WTC11 (cell line): ENCODE measurements around the gene MTERF4. TPM values are rescaled to one million over a fixed set of nuclear protein-coding genes. Genes with fewer than 3 reads are reported as not detected.

ENCODE experiments used
- ATAC-seq: fragments of 200-7000 bp; cut with Tn5 transposase; 2 replicates; pipeline ENCODE4 v1.10.0; 2021; ENCODE audit warnings: mild to moderate bottlenecking, moderate library complexity
- CTCF ChIA-PET: fragments of 300-600 bp; sonication (Branson Sonifier 250); formaldehyde crosslinking; loops from one replicate; lab custom pipeline; 2021; ENCODE audit warnings: antibody characterized with exemption; lab: Charles Lee
- POLR2A ChIA-PET: fragments of 350-600 bp; sonication (Branson Sonifier 250); formaldehyde crosslinking; loops from one replicate; lab custom pipeline; 2021; ENCODE audit warnings: antibody characterized with exemption; lab: Charles Lee
- DNase-seq: peaks from one replicate; pipeline ENCODE4 v3.0.0; 2021; ENCODE audit warnings: low spot score
- H3K27ac Mint-ChIP-seq: 2 replicates; pipeline ENCODE4 v1.8.0; 2021; ENCODE audit warnings: mixed read lengths
- H3K27me3 Mint-ChIP-seq: 2 replicates; pipeline ENCODE4 v1.8.0; 2021; ENCODE audit warnings: low read depth, mild to moderate bottlenecking, moderate library complexity, mixed read lengths
- H3K36me3 Mint-ChIP-seq: 2 replicates; pipeline ENCODE4 v1.8.0; 2021; ENCODE audit warnings: mixed read lengths
- H3K4me1 Mint-ChIP-seq: 2 replicates; pipeline ENCODE4 v1.8.0; 2022; ENCODE audit warnings: mixed read lengths
- H3K4me3 Mint-ChIP-seq: 2 replicates; pipeline ENCODE4 v1.8.0; 2021; ENCODE audit warnings: mild to moderate bottlenecking, moderate library complexity, mixed read lengths
- H3K9me3 Mint-ChIP-seq: 2 replicates; pipeline ENCODE4 v1.8.0; 2021; ENCODE audit warnings: mixed read lengths
- CREB1 ChIP-seq: sonication (generic); formaldehyde crosslinking; IDR thresholded peaks from 2 replicates; pipeline ENCODE4 v1.8.0; 2023; ENCODE audit warnings: mild to moderate bottlenecking, missing genetic modification reagents
- GRHL2 ChIP-seq: fragments of 250-450 bp; sonication (Bioruptor Pico); IDR thresholded peaks from 2 replicates; pipeline ENCODE4 v1.8.0; 2022; ENCODE audit warnings: mild to moderate bottlenecking, moderate library complexity; ENCODE audit not compliant: insufficient replicate concordance, severe bottlenecking
- JUN ChIP-seq: sonication (generic); formaldehyde crosslinking; IDR thresholded peaks from 2 replicates; pipeline ENCODE4 v1.8.0; 2023; ENCODE audit warnings: mild to moderate bottlenecking, missing genetic modification reagents
- KAT7 ChIP-seq: sonication (generic); formaldehyde crosslinking; IDR thresholded peaks from 2 replicates; pipeline ENCODE4 v1.8.1; 2023; ENCODE audit warnings: missing genetic modification reagents, mild to moderate bottlenecking, borderline replicate concordance
- NFATC4 ChIP-seq: fragments of 250-450 bp; sonication (Bioruptor Pico); IDR thresholded peaks from 2 replicates; pipeline ENCODE4 v1.9.0; 2021; ENCODE audit warnings: mild to moderate bottlenecking
- SMAD3 ChIP-seq: sonication (generic); formaldehyde crosslinking; IDR thresholded peaks from 2 replicates; pipeline ENCODE4 v1.8.0; 2022; ENCODE audit warnings: missing genetic modification reagents, mild to moderate bottlenecking, borderline replicate concordance
- SP1 ChIP-seq: sonication (generic); formaldehyde crosslinking; conservative IDR thresholded peaks from 2 replicates; pipeline ENCODE4 v1.8.1; 2022; ENCODE audit warnings: missing genetic modification reagents
- TP53 ChIP-seq: sonication (generic); formaldehyde crosslinking; IDR thresholded peaks from 2 replicates; pipeline ENCODE4 v1.8.1; 2023; ENCODE audit warnings: mild to moderate bottlenecking, missing genetic modification reagents
- ZNF396 ChIP-seq: fragments of 250-450 bp; sonication (Bioruptor Pico); IDR thresholded peaks from 2 replicates; pipeline ENCODE4 v1.8.0; 2021; ENCODE audit warnings: mild to moderate bottlenecking, moderate library complexity, borderline replicate concordance
- ZNF416 ChIP-seq: fragments of 250-450 bp; sonication (Bioruptor Pico); IDR thresholded peaks from 2 replicates; pipeline ENCODE4 v1.9.0; 2021; ENCODE audit warnings: mild to moderate bottlenecking, inconsistent platforms
- total RNA-seq: library from RNA; stranded (reverse); gene quantifications from 3 replicates; pipeline ENCODE4 v1.2.3, GENCODE V29; 2021
- TF ChIP-seq, protein P1 (sequence below): sonication (generic); formaldehyde crosslinking; IDR thresholded peaks from 2 replicates; pipeline ENCODE4 v1.8.1; 2022; ENCODE audit warnings: mild to moderate bottlenecking, moderate library complexity, missing genetic modification reagents
- TF ChIP-seq, protein P2 (sequence below): fragments of 250-450 bp; sonication (Bioruptor Pico); IDR thresholded peaks from 2 replicates; pipeline ENCODE4 v1.9.0; 2021; ENCODE audit warnings: mild to moderate bottlenecking, borderline replicate concordance
- TF ChIP-seq, protein P3 (sequence below): fragments of 250-450 bp; sonication (Bioruptor Pico); IDR thresholded peaks from 2 replicates; pipeline ENCODE4 v1.9.0; 2021; ENCODE audit warnings: mild to moderate bottlenecking
- TF ChIP-seq, protein P4 (sequence below): sonication (generic); formaldehyde crosslinking; IDR thresholded peaks from 2 replicates; pipeline ENCODE4 v1.8.0; 2023; ENCODE audit warnings: missing genetic modification reagents, mild to moderate bottlenecking, borderline replicate concordance
- TF ChIP-seq, protein P5 (sequence below): sonication (generic); formaldehyde crosslinking; IDR thresholded peaks from 2 replicates; pipeline ENCODE4 v1.8.1; 2022; ENCODE audit warnings: mild to moderate bottlenecking, missing genetic modification reagents, moderate library complexity, borderline replicate concordance
- TF ChIP-seq, protein P6 (sequence below): fragments of 250-450 bp; sonication (Bioruptor Pico); IDR thresholded peaks from 2 replicates; pipeline ENCODE4 v1.9.0; 2021; ENCODE audit warnings: moderate library complexity, mild to moderate bottlenecking, inconsistent platforms, borderline replicate concordance
- TF ChIP-seq, protein P7 (sequence below): sonication (generic); formaldehyde crosslinking; IDR thresholded peaks from 2 replicates; pipeline ENCODE4 v1.8.1; 2023; ENCODE audit warnings: mild to moderate bottlenecking, moderate library complexity, missing genetic modification reagents
- TF ChIP-seq, protein P8 (sequence below): sonication (generic); formaldehyde crosslinking; IDR thresholded peaks from 2 replicates; pipeline ENCODE4 v1.8.0; 2022; ENCODE audit warnings: mild to moderate bottlenecking, missing genetic modification reagents

Gene MTERF4
- total RNA-seq, 1 experiment from 2014 or later: 23.3 TPM

DNA sequence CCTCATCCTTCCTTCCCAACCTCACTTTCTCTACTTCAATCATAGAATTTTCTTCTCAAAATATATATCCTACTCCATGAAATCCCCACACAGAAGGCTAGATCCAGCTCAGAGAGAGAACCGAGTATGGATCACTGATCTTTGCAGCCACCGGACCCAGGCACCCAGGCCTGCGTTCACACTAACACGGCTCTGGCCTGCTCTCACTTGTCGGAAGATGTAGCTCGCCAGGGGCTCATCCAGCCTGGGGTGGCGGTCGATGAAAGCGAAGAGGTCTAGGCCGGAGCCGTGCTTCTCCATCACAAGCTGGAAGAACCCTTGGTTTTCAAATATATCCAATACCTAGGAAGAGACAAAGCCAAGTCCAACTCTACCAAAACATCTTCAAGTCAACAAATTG, 12.7 kb upstream of the MTERF4 start:
- CTCF ChIA-PET: no interaction called here
- ATAC-seq (no peak), DNase-seq (no peak)
- Mint-ChIP-seq H3K4me3 (no peak overlapping the region), H3K36me3 (peaks cover 24% of the 10 kb centered on the region; the same call in 1 of the 2 replicates), H3K27ac (no peak overlapping the region), H3K4me1 (no peaks in the 10 kb centered on the region), H3K9me3 (no peaks in the 10 kb centered on the region), H3K27me3 (no peaks in the 10 kb centered on the region)
- POLR2A ChIA-PET: no interaction called here
- TF ChIP-seq GRHL2 (no peak), CREB1 (CRISPR knock-in tag) (no peak), TP53 (CRISPR knock-in tag) (no peak), KAT7 (CRISPR knock-in tag) (no peak), NFATC4 (CRISPR knock-in tag) (no peak), JUN (CRISPR knock-in tag) (no peak), SMAD3 (CRISPR knock-in tag) (no peak), ZNF396 (no peak), SP1 (CRISPR knock-in tag) (no peak), ZNF416 (CRISPR knock-in tag) (no peak)
- TF ChIP-seq, protein P1, sequence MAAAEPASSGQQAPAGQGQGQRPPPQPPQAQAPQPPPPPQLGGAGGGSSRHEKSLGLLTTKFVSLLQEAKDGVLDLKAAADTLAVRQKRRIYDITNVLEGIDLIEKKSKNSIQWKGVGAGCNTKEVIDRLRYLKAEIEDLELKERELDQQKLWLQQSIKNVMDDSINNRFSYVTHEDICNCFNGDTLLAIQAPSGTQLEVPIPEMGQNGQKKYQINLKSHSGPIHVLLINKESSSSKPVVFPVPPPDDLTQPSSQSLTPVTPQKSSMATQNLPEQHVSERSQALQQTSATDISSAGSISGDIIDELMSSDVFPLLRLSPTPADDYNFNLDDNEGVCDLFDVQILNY (CRISPR knock-in tag): no peak
- TF ChIP-seq, protein P2, sequence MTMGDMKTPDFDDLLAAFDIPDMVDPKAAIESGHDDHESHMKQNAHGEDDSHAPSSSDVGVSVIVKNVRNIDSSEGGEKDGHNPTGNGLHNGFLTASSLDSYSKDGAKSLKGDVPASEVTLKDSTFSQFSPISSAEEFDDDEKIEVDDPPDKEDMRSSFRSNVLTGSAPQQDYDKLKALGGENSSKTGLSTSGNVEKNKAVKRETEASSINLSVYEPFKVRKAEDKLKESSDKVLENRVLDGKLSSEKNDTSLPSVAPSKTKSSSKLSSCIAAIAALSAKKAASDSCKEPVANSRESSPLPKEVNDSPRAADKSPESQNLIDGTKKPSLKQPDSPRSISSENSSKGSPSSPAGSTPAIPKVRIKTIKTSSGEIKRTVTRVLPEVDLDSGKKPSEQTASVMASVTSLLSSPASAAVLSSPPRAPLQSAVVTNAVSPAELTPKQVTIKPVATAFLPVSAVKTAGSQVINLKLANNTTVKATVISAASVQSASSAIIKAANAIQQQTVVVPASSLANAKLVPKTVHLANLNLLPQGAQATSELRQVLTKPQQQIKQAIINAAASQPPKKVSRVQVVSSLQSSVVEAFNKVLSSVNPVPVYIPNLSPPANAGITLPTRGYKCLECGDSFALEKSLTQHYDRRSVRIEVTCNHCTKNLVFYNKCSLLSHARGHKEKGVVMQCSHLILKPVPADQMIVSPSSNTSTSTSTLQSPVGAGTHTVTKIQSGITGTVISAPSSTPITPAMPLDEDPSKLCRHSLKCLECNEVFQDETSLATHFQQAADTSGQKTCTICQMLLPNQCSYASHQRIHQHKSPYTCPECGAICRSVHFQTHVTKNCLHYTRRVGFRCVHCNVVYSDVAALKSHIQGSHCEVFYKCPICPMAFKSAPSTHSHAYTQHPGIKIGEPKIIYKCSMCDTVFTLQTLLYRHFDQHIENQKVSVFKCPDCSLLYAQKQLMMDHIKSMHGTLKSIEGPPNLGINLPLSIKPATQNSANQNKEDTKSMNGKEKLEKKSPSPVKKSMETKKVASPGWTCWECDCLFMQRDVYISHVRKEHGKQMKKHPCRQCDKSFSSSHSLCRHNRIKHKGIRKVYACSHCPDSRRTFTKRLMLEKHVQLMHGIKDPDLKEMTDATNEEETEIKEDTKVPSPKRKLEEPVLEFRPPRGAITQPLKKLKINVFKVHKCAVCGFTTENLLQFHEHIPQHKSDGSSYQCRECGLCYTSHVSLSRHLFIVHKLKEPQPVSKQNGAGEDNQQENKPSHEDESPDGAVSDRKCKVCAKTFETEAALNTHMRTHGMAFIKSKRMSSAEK (CRISPR knock-in tag): no peak
- TF ChIP-seq, protein P3, sequence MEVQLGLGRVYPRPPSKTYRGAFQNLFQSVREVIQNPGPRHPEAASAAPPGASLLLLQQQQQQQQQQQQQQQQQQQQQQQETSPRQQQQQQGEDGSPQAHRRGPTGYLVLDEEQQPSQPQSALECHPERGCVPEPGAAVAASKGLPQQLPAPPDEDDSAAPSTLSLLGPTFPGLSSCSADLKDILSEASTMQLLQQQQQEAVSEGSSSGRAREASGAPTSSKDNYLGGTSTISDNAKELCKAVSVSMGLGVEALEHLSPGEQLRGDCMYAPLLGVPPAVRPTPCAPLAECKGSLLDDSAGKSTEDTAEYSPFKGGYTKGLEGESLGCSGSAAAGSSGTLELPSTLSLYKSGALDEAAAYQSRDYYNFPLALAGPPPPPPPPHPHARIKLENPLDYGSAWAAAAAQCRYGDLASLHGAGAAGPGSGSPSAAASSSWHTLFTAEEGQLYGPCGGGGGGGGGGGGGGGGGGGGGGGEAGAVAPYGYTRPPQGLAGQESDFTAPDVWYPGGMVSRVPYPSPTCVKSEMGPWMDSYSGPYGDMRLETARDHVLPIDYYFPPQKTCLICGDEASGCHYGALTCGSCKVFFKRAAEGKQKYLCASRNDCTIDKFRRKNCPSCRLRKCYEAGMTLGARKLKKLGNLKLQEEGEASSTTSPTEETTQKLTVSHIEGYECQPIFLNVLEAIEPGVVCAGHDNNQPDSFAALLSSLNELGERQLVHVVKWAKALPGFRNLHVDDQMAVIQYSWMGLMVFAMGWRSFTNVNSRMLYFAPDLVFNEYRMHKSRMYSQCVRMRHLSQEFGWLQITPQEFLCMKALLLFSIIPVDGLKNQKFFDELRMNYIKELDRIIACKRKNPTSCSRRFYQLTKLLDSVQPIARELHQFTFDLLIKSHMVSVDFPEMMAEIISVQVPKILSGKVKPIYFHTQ: no peak
- TF ChIP-seq, protein P4, sequence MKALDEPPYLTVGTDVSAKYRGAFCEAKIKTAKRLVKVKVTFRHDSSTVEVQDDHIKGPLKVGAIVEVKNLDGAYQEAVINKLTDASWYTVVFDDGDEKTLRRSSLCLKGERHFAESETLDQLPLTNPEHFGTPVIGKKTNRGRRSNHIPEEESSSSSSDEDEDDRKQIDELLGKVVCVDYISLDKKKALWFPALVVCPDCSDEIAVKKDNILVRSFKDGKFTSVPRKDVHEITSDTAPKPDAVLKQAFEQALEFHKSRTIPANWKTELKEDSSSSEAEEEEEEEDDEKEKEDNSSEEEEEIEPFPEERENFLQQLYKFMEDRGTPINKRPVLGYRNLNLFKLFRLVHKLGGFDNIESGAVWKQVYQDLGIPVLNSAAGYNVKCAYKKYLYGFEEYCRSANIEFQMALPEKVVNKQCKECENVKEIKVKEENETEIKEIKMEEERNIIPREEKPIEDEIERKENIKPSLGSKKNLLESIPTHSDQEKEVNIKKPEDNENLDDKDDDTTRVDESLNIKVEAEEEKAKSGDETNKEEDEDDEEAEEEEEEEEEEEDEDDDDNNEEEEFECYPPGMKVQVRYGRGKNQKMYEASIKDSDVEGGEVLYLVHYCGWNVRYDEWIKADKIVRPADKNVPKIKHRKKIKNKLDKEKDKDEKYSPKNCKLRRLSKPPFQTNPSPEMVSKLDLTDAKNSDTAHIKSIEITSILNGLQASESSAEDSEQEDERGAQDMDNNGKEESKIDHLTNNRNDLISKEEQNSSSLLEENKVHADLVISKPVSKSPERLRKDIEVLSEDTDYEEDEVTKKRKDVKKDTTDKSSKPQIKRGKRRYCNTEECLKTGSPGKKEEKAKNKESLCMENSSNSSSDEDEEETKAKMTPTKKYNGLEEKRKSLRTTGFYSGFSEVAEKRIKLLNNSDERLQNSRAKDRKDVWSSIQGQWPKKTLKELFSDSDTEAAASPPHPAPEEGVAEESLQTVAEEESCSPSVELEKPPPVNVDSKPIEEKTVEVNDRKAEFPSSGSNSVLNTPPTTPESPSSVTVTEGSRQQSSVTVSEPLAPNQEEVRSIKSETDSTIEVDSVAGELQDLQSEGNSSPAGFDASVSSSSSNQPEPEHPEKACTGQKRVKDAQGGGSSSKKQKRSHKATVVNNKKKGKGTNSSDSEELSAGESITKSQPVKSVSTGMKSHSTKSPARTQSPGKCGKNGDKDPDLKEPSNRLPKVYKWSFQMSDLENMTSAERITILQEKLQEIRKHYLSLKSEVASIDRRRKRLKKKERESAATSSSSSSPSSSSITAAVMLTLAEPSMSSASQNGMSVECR (CRISPR knock-in tag): no peak
- TF ChIP-seq, protein P5, sequence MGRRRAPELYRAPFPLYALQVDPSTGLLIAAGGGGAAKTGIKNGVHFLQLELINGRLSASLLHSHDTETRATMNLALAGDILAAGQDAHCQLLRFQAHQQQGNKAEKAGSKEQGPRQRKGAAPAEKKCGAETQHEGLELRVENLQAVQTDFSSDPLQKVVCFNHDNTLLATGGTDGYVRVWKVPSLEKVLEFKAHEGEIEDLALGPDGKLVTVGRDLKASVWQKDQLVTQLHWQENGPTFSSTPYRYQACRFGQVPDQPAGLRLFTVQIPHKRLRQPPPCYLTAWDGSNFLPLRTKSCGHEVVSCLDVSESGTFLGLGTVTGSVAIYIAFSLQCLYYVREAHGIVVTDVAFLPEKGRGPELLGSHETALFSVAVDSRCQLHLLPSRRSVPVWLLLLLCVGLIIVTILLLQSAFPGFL (CRISPR knock-in tag): no peak
- TF ChIP-seq, protein P6, sequence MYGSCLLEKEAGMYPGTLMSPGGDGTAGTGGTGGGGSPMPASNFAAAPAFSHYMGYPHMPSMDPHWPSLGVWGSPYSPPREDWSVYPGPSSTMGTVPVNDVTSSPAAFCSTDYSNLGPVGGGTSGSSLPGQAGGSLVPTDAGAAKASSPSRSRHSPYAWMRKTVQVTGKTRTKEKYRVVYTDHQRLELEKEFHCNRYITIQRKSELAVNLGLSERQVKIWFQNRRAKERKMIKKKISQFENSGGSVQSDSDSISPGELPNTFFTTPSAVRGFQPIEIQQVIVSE (CRISPR knock-in tag): no peak
- TF ChIP-seq, protein P7, sequence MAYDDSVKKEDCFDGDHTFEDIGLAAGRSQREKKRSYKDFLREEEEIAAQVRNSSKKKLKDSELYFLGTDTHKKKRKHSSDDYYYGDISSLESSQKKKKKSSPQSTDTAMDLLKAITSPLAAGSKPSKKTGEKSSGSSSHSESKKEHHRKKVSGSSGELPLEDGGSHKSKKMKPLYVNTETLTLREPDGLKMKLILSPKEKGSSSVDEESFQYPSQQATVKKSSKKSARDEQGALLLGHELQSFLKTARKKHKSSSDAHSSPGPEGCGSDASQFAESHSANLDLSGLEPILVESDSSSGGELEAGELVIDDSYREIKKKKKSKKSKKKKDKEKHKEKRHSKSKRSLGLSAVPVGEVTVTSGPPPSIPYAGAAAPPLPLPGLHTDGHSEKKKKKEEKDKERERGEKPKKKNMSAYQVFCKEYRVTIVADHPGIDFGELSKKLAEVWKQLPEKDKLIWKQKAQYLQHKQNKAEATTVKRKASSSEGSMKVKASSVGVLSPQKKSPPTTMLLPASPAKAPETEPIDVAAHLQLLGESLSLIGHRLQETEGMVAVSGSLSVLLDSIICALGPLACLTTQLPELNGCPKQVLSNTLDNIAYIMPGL (CRISPR knock-in tag): no peak
- TF ChIP-seq, protein P8, sequence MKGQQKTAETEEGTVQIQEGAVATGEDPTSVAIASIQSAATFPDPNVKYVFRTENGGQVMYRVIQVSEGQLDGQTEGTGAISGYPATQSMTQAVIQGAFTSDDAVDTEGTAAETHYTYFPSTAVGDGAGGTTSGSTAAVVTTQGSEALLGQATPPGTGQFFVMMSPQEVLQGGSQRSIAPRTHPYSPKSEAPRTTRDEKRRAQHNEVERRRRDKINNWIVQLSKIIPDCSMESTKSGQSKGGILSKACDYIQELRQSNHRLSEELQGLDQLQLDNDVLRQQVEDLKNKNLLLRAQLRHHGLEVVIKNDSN (CRISPR knock-in tag): no peak
